Measurements from ENCODE around the gene ANO6. TPM values are rescaled to one million over a fixed set of nuclear protein-coding genes. Genes with fewer than 3 reads are reported as not detected.

ANO6 gene
- total and polyA plus RNA-seq, 2 of the 4 experiments (the other 2 are of a cell fraction) = 21.6 to 41.0 TPM

DNA sequence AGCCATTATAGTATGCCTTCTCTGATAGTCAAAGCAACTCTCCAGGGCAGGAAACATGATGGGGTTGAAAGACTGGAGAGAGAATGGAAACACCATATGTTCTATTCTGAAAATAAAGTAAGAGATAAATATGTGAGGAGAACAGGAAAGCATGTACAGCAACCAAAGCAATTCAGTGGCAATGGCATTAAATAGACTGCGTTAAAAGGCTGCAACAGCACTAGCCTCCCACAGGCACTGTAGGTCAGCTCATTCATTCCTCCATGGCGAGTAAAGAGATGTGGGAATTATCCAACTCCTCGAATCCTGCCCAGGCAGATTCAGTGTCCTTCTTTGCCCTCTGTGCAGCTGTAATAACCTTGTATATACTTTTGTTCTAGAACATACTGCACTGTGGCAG, 43.8 kb downstream of the ANO6 start:
- H4K8ac ChIP-seq (ENCODE audit: low read depth in 2 of 2, low read length in 2 of 2) = peak overlapping the region in 1 of 2 experiments; percentile 68; a peak in 1 of 4 replicates
- ChIA-PET POLR2A (ENCODE audit: unreplicated experiment) (interaction anchor here (0.5 kb wide), 1 partner anchor 25 kb away, joined by 3 read pairs; no protein-coding TSS in a partner anchor), CTCF (interaction anchor here (0.6 to 1.7 kb wide), 4 partner anchors 10 to 154 kb away, joined by 3 to 7 read pairs (median 3); no protein-coding TSS in a partner anchor)
- H3K4me3 ChIP-seq (ENCODE audit: insufficient read depth, low read depth, low read length) = no peak overlapping the region
- DNase-seq = peak; percentile 84
- H3K4me1 ChIP-seq (ENCODE audit: control insufficient read depth, insufficient read depth, low read length) = peaks cover 10% of the 10 kb centered on the region
- in situ Hi-C loops (cut with MboI; ENCODE audit: low sequenced_read_pairs) (no loop called here), intact Hi-C loops (cut with micrococcal nuclease) (no loop called here), dilution Hi-C loops (cut with HindIII; ENCODE audit: low sequenced_read_pairs, unreplicated experiment) (no loop called here)
- peak overlapping the region; percentile 8; the same call in 1 of the 2 replicates for H3K14ac ChIP-seq (replicated peaks; ENCODE audit: low read depth, low read length)
- no peaks in the 10 kb centered on the region; the same call in 1 of the 2 replicates for H4K20me1 ChIP-seq (ENCODE audit: insufficient read depth, low read length)
- no TSS peak for BruUV-seq (replicated peaks)
- no peak overlapping the region for H2AFZ ChIP-seq (replicated peaks; ENCODE audit: low read length, poor library complexity)
- H4K91ac ChIP-seq (ENCODE audit: insufficient read depth, low read depth, low read length) = no peak overlapping the region
- H2BK20ac ChIP-seq (ENCODE audit: low read depth, low read length) = peak overlapping the region; percentile 55
- WGBS, 2 experiments (ENCODE audit: extremely low coverage in 2 of 2, insufficient read length in 1 of 2) = 60% methylated on average over 1 of the region's 3 CpGs; no CpG with 5 or more reads in 1 of the 2 experiments
- H3K23ac ChIP-seq (ENCODE audit: low read depth, low read length) = no peak overlapping the region
- peak overlapping the region; percentile 89; the same call in 1 of the 2 replicates for H2BK120ac ChIP-seq (ENCODE audit: low read depth, low read length)
- H3K4me2 ChIP-seq (ENCODE audit: low read depth, low read length) = peak overlapping the region; percentile 57
- H2BK15ac ChIP-seq (ENCODE audit: low read depth, low read length) = no peak overlapping the region
- peak overlapping the region; percentile 24; the same call in 1 of the 2 replicates for H2AK5ac ChIP-seq (ENCODE audit: low read depth, low read length)
- H3K27ac ChIP-seq (ENCODE audit: insufficient read depth, low read length) = peak overlapping the region; percentile 70; the same call in 1 of the 2 replicates
- no peak overlapping the region for H3K9ac ChIP-seq (ENCODE audit: low read depth, low read length)
- H3K9me3 ChIP-seq (ENCODE audit: control insufficient read depth, insufficient read depth, low read length) = no peaks in the 10 kb centered on the region
- H2BK5ac ChIP-seq (ENCODE audit: low read depth, low read length, poor library complexity, severe bottlenecking) = peak overlapping the region; percentile 77
- H2AK9ac ChIP-seq (replicated peaks; ENCODE audit: low read depth, low read length, poor library complexity) = no peak overlapping the region
- peaks cover 19% of the 10 kb centered on the region for H3K9me1 ChIP-seq (ENCODE audit: insufficient read depth, low read length)
- H3K18ac ChIP-seq (ENCODE audit: low read depth, low read length) = no peak overlapping the region
- no peak overlapping the region for H4K5ac ChIP-seq (ENCODE audit: low read depth, low read length)
- H3K4ac ChIP-seq (ENCODE audit: low read depth, low read length) = peak overlapping the region; percentile 84; the same call in 1 of the 2 replicates
- H3K27me3 ChIP-seq (ENCODE audit: control insufficient read depth, insufficient read depth, low read length) = no peaks in the 10 kb centered on the region
- H3K36me3 ChIP-seq (ENCODE audit: control insufficient read depth, insufficient read depth, low read length) = no peaks in the 10 kb centered on the region
- peaks cover 40 to 73% of the 10 kb centered on the region in 2 experiments for H3K79me1 ChIP-seq (ENCODE audit: low read depth in 1 of 2, low read length in 2 of 2)
- ATAC-seq (ENCODE audit: low read depth) = peak; percentile 89
- TF ChIP-seq RAD21 (IDR thresholded peaks at IDR 0.05; ENCODE audit: low read length) = no peak; the same call in 1 of the 2 replicates
- TF ChIP-seq MXI1 (IDR thresholded peaks at IDR 0.05; ENCODE audit: borderline replicate concordance, low read depth, low read length) = no peak
- no peak for TF ChIP-seq FOS (IDR thresholded peaks at IDR 0.05; ENCODE audit: low read depth, low read length)
- no peak for TF ChIP-seq NFE2L2 (IDR thresholded peaks at IDR 0.05; ENCODE audit: low read depth, low read length)
- TF ChIP-seq SMC3 (IDR thresholded peaks at IDR 0.05; ENCODE audit: low read depth, low read length) = no peak
- no peak for TF ChIP-seq CTCF (conservative IDR thresholded peaks at IDR 0.05; ENCODE audit: low read depth, low read length)
- TF ChIP-seq MAZ (IDR thresholded peaks at IDR 0.05; ENCODE audit: borderline replicate concordance, low read depth, low read length) = no peak
- no peak for TF ChIP-seq RCOR1 (IDR thresholded peaks at IDR 0.05; ENCODE audit: insufficient replicate concordance, low read length)
- TF ChIP-seq CHD1 (IDR thresholded peaks at IDR 0.05; ENCODE audit: low read depth, low read length) = no peak
- TF ChIP-seq, protein P1, sequence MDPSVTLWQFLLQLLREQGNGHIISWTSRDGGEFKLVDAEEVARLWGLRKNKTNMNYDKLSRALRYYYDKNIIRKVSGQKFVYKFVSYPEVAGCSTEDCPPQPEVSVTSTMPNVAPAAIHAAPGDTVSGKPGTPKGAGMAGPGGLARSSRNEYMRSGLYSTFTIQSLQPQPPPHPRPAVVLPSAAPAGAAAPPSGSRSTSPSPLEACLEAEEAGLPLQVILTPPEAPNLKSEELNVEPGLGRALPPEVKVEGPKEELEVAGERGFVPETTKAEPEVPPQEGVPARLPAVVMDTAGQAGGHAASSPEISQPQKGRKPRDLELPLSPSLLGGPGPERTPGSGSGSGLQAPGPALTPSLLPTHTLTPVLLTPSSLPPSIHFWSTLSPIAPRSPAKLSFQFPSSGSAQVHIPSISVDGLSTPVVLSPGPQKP (IDR thresholded peaks at IDR 0.05; ENCODE audit: borderline replicate concordance, low read depth, low read length) = no peak
- no peak for TF ChIP-seq CEBPB (IDR thresholded peaks at IDR 0.05; ENCODE audit: low read depth, low read length)
- TF ChIP-seq RFX5 (IDR thresholded peaks at IDR 0.05; ENCODE audit: low read depth, low read length) = no peak
- TF ChIP-seq BHLHE40 (IDR thresholded peaks at IDR 0.05; ENCODE audit: low read depth, low read length) = no peak
- no peak for TF ChIP-seq POLR2A (IDR thresholded peaks at IDR 0.05; ENCODE audit: low read depth, low read length)
- no peak for TF ChIP-seq MAFK (IDR thresholded peaks at IDR 0.05; ENCODE audit: low read depth, low read length)
- no peak for TF ChIP-seq USF2 (IDR thresholded peaks at IDR 0.05; ENCODE audit: low read depth, low read length)
- H3K56ac ChIP-seq (ENCODE audit: extremely low read depth, insufficient read depth, low read length) = no peak overlapping the region

Data from IMR-90 (cell line).